K562 (cell line): ENCODE results near the gene INPP5D. TPM values are rescaled to one million over a fixed set of nuclear protein-coding genes. Genes with fewer than 3 reads are reported as not detected.

Experiments used
- ATAC-seq: fragments of 200-7000 bp; cut with Tn5 transposase; 3 replicates; pipeline ENCODE4 v1.9.1; 2020; ENCODE audit warnings: moderate library complexity
- BruUV-seq: library from RNA; stranded (reverse); fragments of 400-500 nt; replicated peaks from 2 replicates; lab custom pipeline; 2021; lab: Mats Ljungman, UMichigan
- CTCF ChIA-PET: fragments of 300-600 bp; formaldehyde crosslinking; extraction: SDS; loops from one replicate; lab custom pipeline; 2021; ENCODE audit warnings: low intra/inter-chr PET ratio; lab: Yijun Ruan, JAX
- POLR2A ChIA-PET: fragments of 300-600, 350-650 bp; sonication (Branson Sonifier 250); formaldehyde crosslinking; extraction: SDS; loops from one replicate; lab custom pipeline; 2021; ENCODE audit warnings: antibody characterized with exemption, inconsistent platforms; lab: Yijun Ruan, JAX
- DNase-seq, 4 experiments: peaks; one replicate each; pipeline versions ENCODE4 v3.0.0 to v3.0.0-alpha.2; 2011 to 2018; ENCODE audit warnings: low spot score in 3 of 4, mixed read lengths in 3 of 4; ENCODE audit errors: extremely low read depth in 1 of 4
- FAIRE-seq: peaks from 2 replicates; lab custom pipeline; 2011; peaks lifted over from hg19 to GRCh38; lab: Jason Lieb, UNC
- H2AFZ ChIP-seq: 2 replicates; pipeline ENCODE4 v1.6.0; 2011; ENCODE audit warnings: low read depth, low read length, control low read depth, inconsistent platforms
- H3K27ac ChIP-seq: fragments of 200-600 bp; 3 replicates; pipeline ENCODE4 v1.8.0; 2011; ENCODE audit warnings: low read depth, mild to moderate bottlenecking, control low read depth, inconsistent platforms, low read length, moderate library complexity, mixed read lengths; ENCODE audit errors: extremely low read depth
- H3K27me3 ChIP-seq, 2 experiments: fragments of 300-600 bp in 1 of 2; 2 replicates in 1 of 2; 3 replicates in 1 of 2; pipeline versions ENCODE4 v1.6.0 to v1.8.0; 2011; ENCODE audit warnings: inconsistent platforms in 2 of 2, low read length in 2 of 2, mild to moderate bottlenecking in 1 of 2, mixed read lengths in 1 of 2, moderate library complexity in 1 of 2; ENCODE audit not compliant: control insufficient read depth in 2 of 2, insufficient read depth in 2 of 2
- H3K36me3 ChIP-seq: fragments of 300-600 bp; 3 replicates; pipeline ENCODE4 v1.8.0; 2011; ENCODE audit warnings: mild to moderate bottlenecking, low read length, inconsistent platforms; ENCODE audit not compliant: control insufficient read depth, insufficient read depth
- H3K4me1 ChIP-seq, 2 experiments: fragments of 200-600 bp in 1 of 2; replicated peaks in 1 of 2; 2 replicates in 1 of 2; 3 replicates in 1 of 2; pipeline versions ENCODE4 v1.5.1 to v1.8.0; 2011; ENCODE audit warnings: inconsistent platforms in 2 of 2, low read length in 2 of 2, mild to moderate bottlenecking in 1 of 2, mixed read lengths in 1 of 2, moderate library complexity in 1 of 2; ENCODE audit not compliant: control insufficient read depth in 2 of 2, insufficient read depth in 2 of 2
- H3K4me2 ChIP-seq: 2 replicates; pipeline ENCODE4 v1.6.1; 2011; ENCODE audit warnings: low read length, control low read depth, inconsistent platforms, mixed read lengths; ENCODE audit not compliant: insufficient read depth
- H3K4me3 ChIP-seq: fragments of 200-600 bp; sonication (generic), shearing (Covaris generic); 2 replicates; pipeline ENCODE4 v1.5.1; 2016; ENCODE audit warnings: control low read depth, inconsistent platforms
- H3K79me2 ChIP-seq: fragments of 200-600 bp; 3 replicates; pipeline ENCODE4 v1.8.0; 2011; ENCODE audit warnings: low read length, inconsistent platforms; ENCODE audit not compliant: control insufficient read depth, insufficient read depth
- H3K9ac ChIP-seq, 2 experiments: 2 replicates each; pipeline versions ENCODE4 v1.6.0 to v1.6.1; 2011; ENCODE audit warnings: low read depth in 2 of 2, low read length in 2 of 2, control low read depth in 1 of 2, inconsistent platforms in 1 of 2, mild to moderate bottlenecking in 1 of 2, mixed read lengths in 1 of 2; ENCODE audit not compliant: insufficient read depth in 1 of 2
- H3K9me1 ChIP-seq: one replicate; pipeline ENCODE4 v1.6.0; 2011; ENCODE audit warnings: inconsistent platforms, mild to moderate bottlenecking, low read length, moderate library complexity; ENCODE audit not compliant: control insufficient read depth, insufficient read depth
- H3K9me3 ChIP-seq: replicated peaks from 2 replicates; pipeline ENCODE4 v1.5.1; 2011; ENCODE audit warnings: low read depth, low read length, inconsistent platforms; ENCODE audit not compliant: control insufficient read depth, insufficient read depth
- H4K20me1 ChIP-seq: replicated peaks from 2 replicates; pipeline ENCODE4 v1.6.1; 2011; ENCODE audit warnings: low read length, inconsistent platforms, mixed read lengths; ENCODE audit not compliant: control insufficient read depth, insufficient read depth
- DDX20 ChIP-seq: fragments of 450-650 bp; IDR thresholded peaks from 2 replicates; pipeline ENCODE4 v1.6.1; 2016; ENCODE audit warnings: missing genetic modification characterization, low read depth, mild to moderate bottlenecking, missing compliant biosample characterization, moderate library complexity
- ETS2 ChIP-seq: IDR thresholded peaks from 2 replicates; pipeline ENCODE4 v1.6.1; 2016; ENCODE audit warnings: borderline replicate concordance, missing genetic modification characterization, mild to moderate bottlenecking, moderate library complexity, missing compliant biosample characterization; ENCODE audit not compliant: poor library complexity, severe bottlenecking
- HCFC1 ChIP-seq: IDR thresholded peaks from 2 replicates; pipeline ENCODE4 v1.6.1; 2012; ENCODE audit warnings: low read depth, low read length, improper control_type of control experiment
- KHSRP ChIP-seq: fragments of 450-650 bp; IDR thresholded peaks from 2 replicates; pipeline ENCODE4 v1.6.1; 2017
- NELFE ChIP-seq: IDR thresholded peaks from 2 replicates; pipeline ENCODE4 v1.6.1; 2011; ENCODE audit warnings: mild to moderate bottlenecking; ENCODE audit not compliant: insufficient read depth, insufficient read length
- PHF21A ChIP-seq: fragments of 450-650 bp; IDR thresholded peaks from 2 replicates; pipeline ENCODE4 v1.6.1; 2017; ENCODE audit warnings: low read depth, borderline replicate concordance
- POLR2B ChIP-seq: fragments of 450-650 bp; IDR thresholded peaks from 2 replicates; pipeline ENCODE4 v1.6.1; 2018; ENCODE audit warnings: low read depth; ENCODE audit not compliant: partially characterized antibody
- RNF2 ChIP-seq: sonication (generic); IDR thresholded peaks from 2 replicates; pipeline ENCODE4 v1.6.1; 2016
- ZEB2 ChIP-seq: fragments of 450-650 bp; IDR thresholded peaks from 2 replicates; pipeline ENCODE4 v1.6.1; 2016
- ZKSCAN3 ChIP-seq: fragments of 250-450 bp; sonication (Bioruptor Pico); IDR thresholded peaks from 2 replicates; pipeline ENCODE4 v1.4.0; 2020
- ZNF263 ChIP-seq: sonication (generic); formaldehyde crosslinking; IDR thresholded peaks from 2 replicates; pipeline ENCODE4 v1.8.0; 2022; ENCODE audit warnings: mild to moderate bottlenecking, missing genetic modification reagents, borderline replicate concordance
- ZNF41 ChIP-seq: fragments of 250-450 bp; sonication (Bioruptor Pico); conservative IDR thresholded peaks from 2 replicates; pipeline ENCODE4 v1.4.0; 2020; ENCODE audit warnings: mild to moderate bottlenecking
- WGBS: fragments of 100-300 bp; shearing (Covaris generic); methylation state at CpG from one replicate; pipeline ENCODE4 v1.1.6; 2016; ENCODE audit warnings: low coverage, mixed read lengths; ENCODE audit not compliant: insufficient coverage; ENCODE audit errors: missing lambda C conversion rate; 5-methylcytosine and 5-hydroxymethylcytosine counted together
- in situ Hi-C: fragments of 300-500 bp; cut with MboI; formaldehyde crosslinking; loops from 4 replicates; pipeline ENCODE4 v1.15.0; 2018; ENCODE audit warnings: inconsistent platforms, mixed read lengths
- intact Hi-C: fragments of 100-400 bp; cut with micrococcal nuclease; formaldehyde crosslinking; loops from 2 replicates; pipeline ENCODE4 v1.14.2; 2022
- polyA plus RNA-seq, 8 experiments: library from polyadenylated mRNA; depleted of rRNA in 4 of 8; stranded (reverse) in 5 of 8; unstranded in 3 of 8; fragments of >200 nt; fragmentation: Nextera tagmentation in 2 of 8; fragmentation: Illumina TruSeq in 1 of 8; extraction: Ambion mirVana in 2 of 8; extraction: Trizol in 1 of 8; gene quantifications; 2 replicates each; pipeline versions ENCODE4 v1.2.1 to v1.2.3, GENCODE V29; 2011 to 2014; ENCODE audit warnings: inconsistent platforms in 1 of 8, missing spikeins in 1 of 8
- total RNA-seq, 7 experiments: library from RNA; depleted of rRNA in 6 of 7; stranded (reverse); fragments of >200 nt in 6 of 7; fragmentation: Illumina TruSeq in 2 of 7; extraction: Trizol in 2 of 7; gene quantifications; 2 replicates each; pipeline versions ENCODE4 v1.2.1 to v1.2.3, GENCODE V29; 2011 to 2021; ENCODE audit warnings: low replicate concordance in 1 of 7
- TF ChIP-seq, protein P1 (sequence below): sonication (generic); formaldehyde crosslinking; IDR thresholded peaks from 2 replicates; pipeline ENCODE4 v1.9.0; 2022; ENCODE audit warnings: mild to moderate bottlenecking, missing genetic modification reagents
- TF ChIP-seq, protein P2 (sequence below): fragments of 450-650 bp; IDR thresholded peaks from 2 replicates; pipeline ENCODE4 v1.6.1; 2016; ENCODE audit warnings: mild to moderate bottlenecking
- TF ChIP-seq, protein P3 (sequence below): fragments of 250-450 bp; sonication (Bioruptor Pico); IDR thresholded peaks from 2 replicates; pipeline ENCODE4 v1.4.0; 2020
- TF ChIP-seq, protein P4 (sequence below): sonication (generic); formaldehyde crosslinking; IDR thresholded peaks from 2 replicates; pipeline ENCODE4 v1.8.0; 2022; ENCODE audit warnings: missing genetic modification reagents, mild to moderate bottlenecking, borderline replicate concordance

INPP5D gene
- total and polyA plus RNA-seq, 9 of the 15 experiments (the other 6 are each of a cell fraction or from before 2014, with no cell fraction given), result 0.55 to 6.2 (median 2.2) TPM

DNA sequence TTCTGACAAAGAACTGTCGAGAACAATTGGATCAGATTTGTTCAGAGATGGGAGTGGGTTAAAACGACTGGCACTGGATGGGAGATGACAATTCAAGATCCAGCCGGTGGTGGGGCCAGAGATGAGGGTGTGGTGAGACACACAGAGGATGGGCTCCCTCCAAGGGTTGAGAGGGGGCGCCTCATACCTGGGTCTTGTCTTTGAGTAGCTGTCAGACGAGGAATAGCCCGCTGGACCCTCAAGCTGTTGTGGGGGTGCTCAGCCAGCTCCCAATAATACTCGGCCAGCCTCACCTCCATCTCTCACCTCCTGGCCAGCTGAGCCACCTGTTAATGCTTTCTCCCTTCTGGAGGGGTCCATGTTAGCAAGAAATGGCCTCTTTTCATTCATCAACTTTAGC, 14.0 kb downstream of the INPP5D start:
- Histone ChIP-seq H3K4me3 (no peak overlapping the region), H3K79me2 (no peaks in the 10 kb centered on the region), H3K9ac (no peak overlapping the region), H4K20me1 (no peaks in the 10 kb centered on the region), H2AFZ (no peak overlapping the region), H3K36me3 (no peaks in the 10 kb centered on the region), H3K9me3 (peaks cover 3% of the 10 kb centered on the region; the same call in 1 of the 2 replicates), H3K27ac (no peak overlapping the region), H3K27me3 (no peaks in the 10 kb centered on the region), H3K4me2 (no peak overlapping the region), H3K9me1 (no peaks in the 10 kb centered on the region), H3K4me1 (peaks cover 11 to 13% of the 10 kb centered on the region in 2 experiments; a peak in 4 of 5 replicates)
- no TSS peak for BruUV-seq
- no peak for ATAC-seq
- ChIA-PET POLR2A (no interaction called here), CTCF (no interaction called here)
- in situ Hi-C loops (no loop called here), intact Hi-C loops (no loop called here)
- 15% methylated on average over 7 of the region's 7 CpGs for WGBS
- no peak for DNase-seq
- FAIRE-seq, result no peak
- no peak for TF ChIP-seq NELFE
- TF ChIP-seq, protein P1, sequence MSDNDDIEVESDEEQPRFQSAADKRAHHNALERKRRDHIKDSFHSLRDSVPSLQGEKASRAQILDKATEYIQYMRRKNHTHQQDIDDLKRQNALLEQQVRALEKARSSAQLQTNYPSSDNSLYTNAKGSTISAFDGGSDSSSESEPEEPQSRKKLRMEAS, result no peak
- no peak for TF ChIP-seq ZEB2
- no peak for TF ChIP-seq KHSRP
- TF ChIP-seq ZKSCAN3, result no peak
- TF ChIP-seq RNF2, result no peak
- TF ChIP-seq, protein P2, sequence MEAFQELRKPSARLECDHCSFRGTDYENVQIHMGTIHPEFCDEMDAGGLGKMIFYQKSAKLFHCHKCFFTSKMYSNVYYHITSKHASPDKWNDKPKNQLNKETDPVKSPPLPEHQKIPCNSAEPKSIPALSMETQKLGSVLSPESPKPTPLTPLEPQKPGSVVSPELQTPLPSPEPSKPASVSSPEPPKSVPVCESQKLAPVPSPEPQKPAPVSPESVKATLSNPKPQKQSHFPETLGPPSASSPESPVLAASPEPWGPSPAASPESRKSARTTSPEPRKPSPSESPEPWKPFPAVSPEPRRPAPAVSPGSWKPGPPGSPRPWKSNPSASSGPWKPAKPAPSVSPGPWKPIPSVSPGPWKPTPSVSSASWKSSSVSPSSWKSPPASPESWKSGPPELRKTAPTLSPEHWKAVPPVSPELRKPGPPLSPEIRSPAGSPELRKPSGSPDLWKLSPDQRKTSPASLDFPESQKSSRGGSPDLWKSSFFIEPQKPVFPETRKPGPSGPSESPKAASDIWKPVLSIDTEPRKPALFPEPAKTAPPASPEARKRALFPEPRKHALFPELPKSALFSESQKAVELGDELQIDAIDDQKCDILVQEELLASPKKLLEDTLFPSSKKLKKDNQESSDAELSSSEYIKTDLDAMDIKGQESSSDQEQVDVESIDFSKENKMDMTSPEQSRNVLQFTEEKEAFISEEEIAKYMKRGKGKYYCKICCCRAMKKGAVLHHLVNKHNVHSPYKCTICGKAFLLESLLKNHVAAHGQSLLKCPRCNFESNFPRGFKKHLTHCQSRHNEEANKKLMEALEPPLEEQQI, result no peak
- TF ChIP-seq, protein P3, sequence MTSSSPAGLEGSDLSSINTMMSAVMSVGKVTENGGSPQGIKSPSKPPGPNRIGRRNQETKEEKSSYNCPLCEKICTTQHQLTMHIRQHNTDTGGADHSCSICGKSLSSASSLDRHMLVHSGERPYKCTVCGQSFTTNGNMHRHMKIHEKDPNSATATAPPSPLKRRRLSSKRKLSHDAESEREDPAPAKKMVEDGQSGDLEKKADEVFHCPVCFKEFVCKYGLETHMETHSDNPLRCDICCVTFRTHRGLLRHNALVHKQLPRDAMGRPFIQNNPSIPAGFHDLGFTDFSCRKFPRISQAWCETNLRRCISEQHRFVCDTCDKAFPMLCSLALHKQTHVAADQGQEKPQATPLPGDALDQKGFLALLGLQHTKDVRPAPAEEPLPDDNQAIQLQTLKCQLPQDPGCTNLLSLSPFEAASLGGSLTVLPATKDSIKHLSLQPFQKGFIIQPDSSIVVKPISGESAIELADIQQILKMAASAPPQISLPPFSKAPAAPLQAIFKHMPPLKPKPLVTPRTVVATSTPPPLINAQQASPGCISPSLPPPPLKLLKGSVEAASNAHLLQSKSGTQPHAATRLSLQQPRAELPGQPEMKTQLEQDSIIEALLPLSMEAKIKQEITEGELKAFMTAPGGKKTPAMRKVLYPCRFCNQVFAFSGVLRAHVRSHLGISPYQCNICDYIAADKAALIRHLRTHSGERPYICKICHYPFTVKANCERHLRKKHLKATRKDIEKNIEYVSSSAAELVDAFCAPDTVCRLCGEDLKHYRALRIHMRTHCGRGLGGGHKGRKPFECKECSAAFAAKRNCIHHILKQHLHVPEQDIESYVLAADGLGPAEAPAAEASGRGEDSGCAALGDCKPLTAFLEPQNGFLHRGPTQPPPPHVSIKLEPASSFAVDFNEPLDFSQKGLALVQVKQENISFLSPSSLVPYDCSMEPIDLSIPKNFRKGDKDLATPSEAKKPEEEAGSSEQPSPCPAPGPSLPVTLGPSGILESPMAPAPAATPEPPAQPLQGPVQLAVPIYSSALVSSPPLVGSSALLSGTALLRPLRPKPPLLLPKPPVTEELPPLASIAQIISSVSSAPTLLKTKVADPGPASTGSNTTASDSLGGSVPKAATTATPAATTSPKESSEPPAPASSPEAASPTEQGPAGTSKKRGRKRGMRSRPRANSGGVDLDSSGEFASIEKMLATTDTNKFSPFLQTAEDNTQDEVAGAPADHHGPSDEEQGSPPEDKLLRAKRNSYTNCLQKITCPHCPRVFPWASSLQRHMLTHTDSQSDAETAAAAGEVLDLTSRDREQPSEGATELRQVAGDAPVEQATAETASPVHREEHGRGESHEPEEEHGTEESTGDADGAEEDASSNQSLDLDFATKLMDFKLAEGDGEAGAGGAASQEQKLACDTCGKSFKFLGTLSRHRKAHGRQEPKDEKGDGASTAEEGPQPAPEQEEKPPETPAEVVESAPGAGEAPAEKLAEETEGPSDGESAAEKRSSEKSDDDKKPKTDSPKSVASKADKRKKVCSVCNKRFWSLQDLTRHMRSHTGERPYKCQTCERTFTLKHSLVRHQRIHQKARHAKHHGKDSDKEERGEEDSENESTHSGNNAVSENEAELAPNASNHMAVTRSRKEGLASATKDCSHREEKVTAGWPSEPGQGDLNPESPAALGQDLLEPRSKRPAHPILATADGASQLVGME (CRISPR knock-in tag), result no peak
- no peak for TF ChIP-seq PHF21A
- TF ChIP-seq POLR2B, result no peak
- no peak for TF ChIP-seq ETS2 (tag)
- TF ChIP-seq, protein P4, sequence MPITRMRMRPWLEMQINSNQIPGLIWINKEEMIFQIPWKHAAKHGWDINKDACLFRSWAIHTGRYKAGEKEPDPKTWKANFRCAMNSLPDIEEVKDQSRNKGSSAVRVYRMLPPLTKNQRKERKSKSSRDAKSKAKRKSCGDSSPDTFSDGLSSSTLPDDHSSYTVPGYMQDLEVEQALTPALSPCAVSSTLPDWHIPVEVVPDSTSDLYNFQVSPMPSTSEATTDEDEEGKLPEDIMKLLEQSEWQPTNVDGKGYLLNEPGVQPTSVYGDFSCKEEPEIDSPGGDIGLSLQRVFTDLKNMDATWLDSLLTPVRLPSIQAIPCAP, result no peak
- no peak for TF ChIP-seq ZNF263
- TF ChIP-seq HCFC1, result no peak
- no peak for TF ChIP-seq DDX20 (tag)
- no peak for TF ChIP-seq ZNF41 (CRISPR knock-in tag)
